SK-N-SH treated with all-trans-retinoic acid at 6 μM for 48 hours (cell line): ENCODE data around the gene UBE2L3.
"Not testable (repeated sequence)": the region's sequence is repeated elsewhere in the genome, so short reads cannot be mapped to it uniquely, and the experiment has no call there.

Experiments
- ISL1 ChIP-seq: fragments of 250-450 bp; sonication (Bioruptor Pico); IDR thresholded peaks from 2 replicates; pipeline ENCODE4 v2.1.2; 2022; ENCODE audit warnings: mild to moderate bottlenecking, moderate library complexity
- PATZ1 ChIP-seq: fragments of 250-450 bp; sonication (Bioruptor Pico); IDR thresholded peaks from 2 replicates; pipeline ENCODE4 v1.8.0; 2020; ENCODE audit warnings: mild to moderate bottlenecking, moderate library complexity, borderline replicate concordance
- SNAI2 ChIP-seq: fragments of 250-450 bp; sonication (Bioruptor Pico); IDR thresholded peaks from 2 replicates; pipeline ENCODE4 v1.5.0; 2020; ENCODE audit warnings: mild to moderate bottlenecking, moderate library complexity
- ZFP30 ChIP-seq: fragments of 450-650 bp; formaldehyde crosslinking; IDR thresholded peaks from 2 replicates; pipeline ENCODE4 v1.5.0; 2022; ENCODE audit warnings: mild to moderate bottlenecking, moderate library complexity
- ZNF8 ChIP-seq: fragments of 450-650 bp; formaldehyde crosslinking; IDR thresholded peaks from 2 replicates; pipeline ENCODE4 v1.5.0; 2020; ENCODE audit warnings: mild to moderate bottlenecking, moderate library complexity

DNA sequence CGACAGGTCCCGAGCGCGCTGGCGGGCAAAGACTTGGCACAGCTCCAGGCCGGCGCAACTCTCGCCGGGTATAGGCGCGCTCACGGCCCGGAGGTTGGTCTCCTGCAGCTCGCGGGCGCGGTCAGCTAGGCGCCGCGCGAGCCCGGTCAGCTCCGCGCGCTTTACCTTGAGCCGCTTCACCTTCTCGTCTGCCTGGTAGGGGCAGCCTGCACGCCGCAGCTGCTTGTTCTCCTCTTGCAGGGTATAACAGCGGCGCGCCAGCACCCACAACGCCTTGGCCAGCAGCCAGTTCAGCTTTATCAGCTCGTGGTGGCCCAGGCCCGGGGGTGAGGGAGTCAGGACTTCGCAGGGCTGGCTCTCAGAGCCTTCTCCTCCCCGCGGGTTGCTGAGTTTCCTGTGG lies 18.0 kb upstream of the UBE2L3 start:
- TF ChIP-seq PATZ1 (CRISPR knock-in tag); SNAI2 (CRISPR knock-in tag); ISL1 (CRISPR knock-in tag); ZFP30; ZNF8 (CRISPR knock-in tag): not testable (repeated sequence)
